ENCODE results near the gene PTH. TPM values are rescaled to one million over a fixed set of nuclear protein-coding genes. Genes with fewer than 3 reads are reported as not detected.
A peak's percentile ranks its signal among the peaks of the same experiment; 100 is the strongest.

Gene PTH
- total RNA-seq, 4 donors from 2014 or later, result not detected

GRCh38 chr11:13450832-13451397 is 44.9 kb downstream of the PTH start:
- in situ Hi-C loops (cut with MboI; ENCODE audit: low pct_ligation_motif_present in 1 of 4, low pct_unique_long_range_greater_than_20kb in 1 of 4, low sequenced_read_pairs in 3 of 4), result no loop called here
- H3K4me3 ChIP-seq, result no peak overlapping the region
- no peaks in the 10 kb centered on the region for H3K9me3 ChIP-seq
- DNase-seq, result no peak
- H3K27me3 ChIP-seq, result no peaks in the 10 kb centered on the region
- WGBS, 2 donors (ENCODE audit: low coverage in 1 of 2), result 79 to 89% methylated on average over 2 of the region's 2 CpGs
- H3K4me1 ChIP-seq, result peaks cover 0 to 23% (median 15%) of the 10 kb centered on the region in 4 donors
- intact Hi-C loops (cut with DNase I; ENCODE audit: low total_unique reads), result no loop called here
- no peak overlapping the region for H3K27ac ChIP-seq
- TF ChIP-seq CTCF (IDR thresholded peaks at IDR 0.05) (no peak), EP300 (IDR thresholded peaks at IDR 0.05; ENCODE audit: low read depth) (no peak)
- H3K36me3 ChIP-seq, result no peaks in the 10 kb centered on the region

GRCh38 chr11:13449522-13449921 is 46.3 kb downstream of the PTH start:
- H3K27ac ChIP-seq, result no peak overlapping the region
- no peaks in the 10 kb centered on the region for H3K9me3 ChIP-seq
- DNase-seq, result no peak
- H3K4me1 ChIP-seq, result peaks cover 0 to 35% (median 20%) of the 10 kb centered on the region in 4 donors
- intact Hi-C loops (cut with DNase I; ENCODE audit: low total_unique reads), result no loop called here
- no peaks in the 10 kb centered on the region for H3K36me3 ChIP-seq
- 68% methylated on average over 1 of the region's 1 CpG; no CpG with 5 or more reads in 1 of the 2 donors for WGBS, 2 donors (ENCODE audit: low coverage in 1 of 2)
- H3K4me3 ChIP-seq, result no peak overlapping the region
- TF ChIP-seq POLR2A (IDR thresholded peaks at IDR 0.05) (no peak), POLR2AphosphoS5 (IDR thresholded peaks at IDR 0.05) (no peak), EP300 (IDR thresholded peaks at IDR 0.05; ENCODE audit: low read depth) (no peak), CTCF (IDR thresholded peaks at IDR 0.05) (no peak)
- H3K27me3 ChIP-seq, result no peaks in the 10 kb centered on the region
- in situ Hi-C loops (cut with MboI; ENCODE audit: low pct_ligation_motif_present in 1 of 4, low pct_unique_long_range_greater_than_20kb in 1 of 4, low sequenced_read_pairs in 3 of 4), result no loop called here

- WGBS, 2 donors (ENCODE audit: low coverage in 1 of 2), result 70 to 75% methylated on average over 2 of the region's 2 CpGs
- Histone ChIP-seq H3K4me3 (no peak overlapping the region), H3K27ac (peak overlapping the region in 1 of 4 donors; percentile 47), H3K27me3 (no peaks in the 10 kb centered on the region), H3K9me3 (no peaks in the 10 kb centered on the region), H3K4me1 (peaks cover 0 to 35% (median 20%) of the 10 kb centered on the region in 4 donors), H3K36me3 (no peaks in the 10 kb centered on the region)
- no peak for DNase-seq
- no peak for TF ChIP-seq POLR2AphosphoS5 (IDR thresholded peaks at IDR 0.05)
- no peak for TF ChIP-seq CTCF (IDR thresholded peaks at IDR 0.05)
- no peak for TF ChIP-seq POLR2A (IDR thresholded peaks at IDR 0.05)
- TF ChIP-seq EP300 (IDR thresholded peaks at IDR 0.05; ENCODE audit: low read depth), result no peak
- intact Hi-C loops (cut with DNase I; ENCODE audit: low total_unique reads), result no loop called here
- in situ Hi-C loops (cut with MboI; ENCODE audit: low pct_ligation_motif_present in 1 of 4, low pct_unique_long_range_greater_than_20kb in 1 of 4, low sequenced_read_pairs in 3 of 4), result no loop called here
Measured at GRCh38 chr11:13448876-13449275, 46.9 kb downstream of the PTH start.

GRCh38 chr11:13446444-13446843 is 49.4 kb downstream of the PTH start:
- H3K27me3 ChIP-seq, result no peaks in the 10 kb centered on the region
- no peak overlapping the region for H3K4me3 ChIP-seq
- no peak for TF ChIP-seq POLR2A (IDR thresholded peaks at IDR 0.05)
- no peak for TF ChIP-seq POLR2AphosphoS5 (IDR thresholded peaks at IDR 0.05)
- no peak for TF ChIP-seq EP300 (IDR thresholded peaks at IDR 0.05; ENCODE audit: low read depth)
- no peak for TF ChIP-seq CTCF (IDR thresholded peaks at IDR 0.05)
- no peaks in the 10 kb centered on the region for H3K9me3 ChIP-seq
- no peaks in the 10 kb centered on the region for H3K36me3 ChIP-seq
- DNase-seq, result no peak
- peak overlapping the region in 2 of 4 donors; percentile 22 to 33 for H3K27ac ChIP-seq
- intact Hi-C loops (cut with DNase I; ENCODE audit: low total_unique reads), result no loop called here
- peaks cover 0 to 40% (median 20%) of the 10 kb centered on the region in 4 donors for H3K4me1 ChIP-seq
- in situ Hi-C loops (cut with MboI; ENCODE audit: low pct_ligation_motif_present in 1 of 4, low pct_unique_long_range_greater_than_20kb in 1 of 4, low sequenced_read_pairs in 3 of 4), result no loop called here

Data from transverse colon (tissue), 4 donors.